HG03095 (cell line): ENCODE measurements around the gene CIAO2A.
"Not testable (repeated sequence)": the region's sequence is repeated elsewhere in the genome, so short reads cannot be mapped to it uniquely, and the experiment has no call there.

ENCODE experiments used
- ATAC-seq: cut with Tn5 transposase; IDR thresholded peaks from one replicate; pipeline ENCODE4 v1.9.1; 2021; ENCODE audit warnings: moderate library complexity; ENCODE audit not compliant: unreplicated experiment

Gene CIAO2A

DNA sequence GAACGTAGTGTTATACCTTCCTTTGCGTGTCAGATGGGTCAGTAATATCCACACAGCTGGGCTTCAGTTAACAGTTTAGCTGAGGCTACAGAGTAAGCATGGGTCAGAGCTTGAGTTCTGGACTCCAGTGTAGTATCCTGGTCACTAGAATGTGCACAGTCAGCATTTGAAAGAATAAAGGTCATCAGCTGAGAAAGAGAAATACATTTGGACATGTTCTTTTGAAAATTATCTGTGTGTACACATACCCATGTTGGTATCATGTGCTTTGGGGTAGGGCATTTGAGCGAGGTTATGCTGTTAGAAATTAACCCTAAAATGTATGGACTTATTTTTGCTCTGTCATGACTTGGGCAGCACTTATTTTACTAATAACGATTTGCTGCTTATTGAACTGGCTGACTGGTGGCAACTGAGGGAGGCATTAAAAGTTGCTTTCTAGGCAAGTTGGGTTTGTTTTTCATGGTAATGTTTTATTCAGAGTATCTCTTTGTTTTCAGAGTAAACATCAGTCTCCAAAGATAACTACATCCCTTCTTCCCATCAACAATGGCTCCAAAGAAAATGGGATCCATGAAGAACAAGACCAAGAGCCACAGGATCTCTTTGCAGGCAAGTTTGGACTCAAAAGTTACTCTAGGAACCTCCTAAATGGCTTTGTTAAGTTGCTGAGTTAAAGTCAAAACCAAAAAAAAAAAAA is 18.6 kb upstream of the CIAO2A start:
- no peak for ATAC-seq

GRCh38 chr15:64111679-64112050 is 18.0 kb upstream of the CIAO2A start:
- no peak for ATAC-seq

GRCh38 chr15:64110950-64111678 is 17.5 kb upstream of the CIAO2A start:
- ATAC-seq = no peak

- ATAC-seq = not testable (repeated sequence)
Observed at GRCh38 chr15:64110108-64110701, 16.6 kb upstream of the CIAO2A start.

DNA sequence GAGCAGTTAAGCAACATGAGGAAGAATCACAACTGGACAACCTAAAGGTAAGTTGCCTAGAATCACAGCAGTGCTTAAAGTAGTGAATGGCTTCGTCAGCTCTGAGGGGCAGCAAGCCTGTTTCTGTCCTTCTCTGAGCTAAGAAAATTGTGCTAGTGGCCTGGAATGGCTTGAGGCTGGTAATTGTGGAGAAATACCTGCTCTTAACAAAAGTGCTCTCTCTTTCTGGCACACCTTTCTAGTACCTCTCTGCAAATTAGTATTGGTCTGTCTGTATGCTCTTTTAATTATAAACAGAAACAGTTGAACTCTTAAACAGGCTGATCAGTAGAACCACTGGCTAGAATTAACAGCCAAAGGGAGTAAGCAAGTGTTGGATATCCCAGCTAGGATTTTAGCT is 13.7 kb upstream of the CIAO2A start:
- no peak for ATAC-seq

DNA sequence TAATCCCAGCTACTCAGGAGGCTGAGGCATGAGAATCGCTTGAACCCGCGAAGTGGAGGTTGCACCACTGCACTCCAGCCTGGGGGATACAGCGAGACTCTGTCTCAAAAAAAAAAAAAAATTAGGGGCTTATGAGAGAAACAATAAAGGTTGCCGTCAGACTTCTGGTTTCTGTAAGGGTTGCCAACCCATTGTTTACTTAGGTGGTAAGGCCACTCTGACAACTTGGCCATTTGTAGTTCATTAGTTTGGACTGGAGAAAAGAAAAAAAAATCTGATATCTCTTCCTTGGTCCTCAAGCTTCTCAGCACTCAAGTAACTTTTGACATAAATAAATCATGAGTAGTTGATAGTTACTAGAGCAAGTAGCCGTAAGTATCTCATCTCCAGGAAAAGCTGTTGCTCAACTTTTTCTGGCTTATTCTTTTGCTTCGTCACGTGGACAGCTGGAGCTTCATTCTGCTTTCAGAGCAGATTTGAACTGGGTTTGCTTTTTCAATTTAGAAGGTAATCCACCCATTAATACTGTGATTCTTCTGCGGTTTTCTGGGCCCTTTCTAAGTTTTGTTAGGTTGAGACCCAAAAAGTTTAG is 11.6 kb upstream of the CIAO2A start:
- ATAC-seq = no peak

GRCh38 chr15:64102497-64102896 is 8.9 kb upstream of the CIAO2A start:
- ATAC-seq = no peak

DNA sequence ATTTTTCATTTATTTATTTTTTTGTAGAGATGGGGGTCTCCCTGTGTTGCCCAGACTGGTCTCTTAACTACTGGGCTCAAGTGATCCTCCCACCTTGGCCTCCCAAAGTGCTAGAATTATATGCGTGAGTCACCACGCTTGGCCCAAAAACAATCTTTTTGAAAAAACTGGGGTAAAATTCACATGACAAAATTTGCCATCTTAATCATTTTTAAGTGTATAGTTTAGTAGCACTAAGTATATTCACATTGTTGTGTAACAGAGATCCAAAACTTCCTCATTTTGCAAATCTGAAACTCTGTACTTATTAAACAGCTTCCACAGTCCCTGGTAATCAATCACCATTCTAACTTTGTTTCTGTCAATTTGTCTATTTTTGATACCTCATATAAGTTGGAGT is 7.3 kb upstream of the CIAO2A start:
- ATAC-seq = no peak

DNA sequence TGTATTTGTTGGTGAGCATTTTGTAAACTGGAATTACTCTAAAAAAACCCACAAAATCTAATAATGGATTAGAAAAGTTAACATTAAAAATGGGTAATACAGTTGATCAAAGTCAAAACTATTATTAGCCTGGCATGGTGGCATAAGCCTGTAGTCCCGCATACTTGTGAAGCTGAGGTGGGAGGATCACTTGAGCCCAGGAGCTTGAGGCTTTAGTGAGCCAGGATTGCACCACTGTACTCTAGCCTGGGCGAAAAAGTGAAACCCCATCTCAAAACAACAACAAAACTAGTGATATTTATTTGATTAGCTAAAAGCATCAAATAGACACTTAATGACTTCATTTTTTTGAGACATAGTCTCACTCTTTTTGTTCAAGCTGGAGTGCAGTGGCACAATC is 5.7 kb upstream of the CIAO2A start:
- ATAC-seq = no peak

DNA sequence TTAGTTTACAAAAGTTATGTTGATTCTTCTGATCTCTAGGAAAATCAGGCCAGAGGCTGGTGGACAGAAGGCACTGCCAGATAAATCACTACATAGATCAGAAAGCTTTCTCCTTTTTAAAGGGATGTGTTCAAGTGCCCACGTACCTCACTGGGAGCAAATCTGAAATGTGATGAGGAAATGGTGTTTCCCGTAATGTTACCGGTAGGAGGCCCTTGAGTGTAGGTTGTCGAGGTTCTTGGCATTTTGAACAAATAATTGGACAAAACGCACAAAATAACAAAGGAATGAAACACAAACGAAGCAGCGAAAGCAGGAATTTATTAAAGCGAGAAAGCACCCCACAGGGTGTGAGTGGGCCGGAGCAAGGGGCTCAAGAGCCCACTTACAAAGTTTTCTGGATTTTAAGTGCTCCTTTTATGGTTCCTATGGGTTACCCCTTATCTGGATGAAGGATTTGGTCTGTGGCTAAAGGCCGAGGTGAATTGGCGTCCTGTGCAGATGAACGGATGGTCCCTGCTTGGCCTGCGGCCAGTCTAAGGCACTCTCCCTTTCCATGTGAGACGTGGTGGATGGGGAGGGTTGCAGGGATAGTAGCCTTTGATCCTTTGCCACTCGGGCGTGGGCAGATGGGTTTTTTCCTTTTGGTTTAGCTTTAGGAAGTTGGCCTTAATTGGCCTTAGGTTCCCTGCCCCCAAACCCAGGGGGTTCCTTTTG is 3.2 kb upstream of the CIAO2A start:
- ATAC-seq = no peak

GRCh38 chr15:64095795-64096667 is 2.4 kb upstream of the CIAO2A start, which contains the start of gene SNX1:
TSS of gene SNX1 (plus strand) at chr15:64095982. CDS start at chr15:64096014, 32 bp downstream.
- ATAC-seq = no peak

- ATAC-seq = no peak
Observed at GRCh38 chr15:64095431-64095794, 1.8 kb upstream of the CIAO2A start.

DNA sequence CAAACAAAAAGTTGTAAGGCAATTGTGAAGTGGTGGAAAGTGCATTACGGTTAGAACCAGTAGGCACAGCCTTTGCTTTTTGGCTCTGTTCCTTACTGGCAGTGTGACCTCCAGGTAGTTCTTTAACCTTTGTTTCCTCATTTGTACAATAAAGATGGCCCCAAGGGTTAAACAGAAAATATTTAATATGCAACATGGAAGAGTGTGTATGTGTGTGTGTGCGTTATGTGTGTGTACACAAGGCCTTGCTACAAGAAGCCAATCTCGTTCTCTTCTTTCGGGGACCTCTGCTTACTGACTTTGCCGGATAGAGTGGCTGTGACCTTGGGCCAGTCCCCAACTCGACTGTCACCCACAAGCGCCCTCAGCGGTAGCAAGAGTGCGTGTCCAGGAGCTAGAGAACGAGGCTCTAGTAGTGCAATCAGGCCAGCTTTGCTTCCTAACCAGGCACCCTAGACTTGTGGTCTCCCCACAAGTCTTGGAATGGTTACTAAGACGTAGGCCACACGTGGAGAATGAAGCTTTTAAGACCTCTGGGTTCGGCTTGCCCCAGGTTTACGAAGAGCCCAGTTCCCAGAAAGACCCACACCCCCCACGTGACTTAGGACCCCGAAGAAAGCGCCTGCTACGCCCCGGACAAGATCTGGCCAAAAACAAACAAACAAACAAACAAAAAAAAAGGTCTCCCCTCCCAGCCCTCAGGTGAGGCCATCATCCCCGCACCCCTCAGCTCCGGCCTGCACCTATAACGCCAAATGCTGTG is 593 bp downstream of the CIAO2A start:
- ATAC-seq = peak; percentile 29

DNA sequence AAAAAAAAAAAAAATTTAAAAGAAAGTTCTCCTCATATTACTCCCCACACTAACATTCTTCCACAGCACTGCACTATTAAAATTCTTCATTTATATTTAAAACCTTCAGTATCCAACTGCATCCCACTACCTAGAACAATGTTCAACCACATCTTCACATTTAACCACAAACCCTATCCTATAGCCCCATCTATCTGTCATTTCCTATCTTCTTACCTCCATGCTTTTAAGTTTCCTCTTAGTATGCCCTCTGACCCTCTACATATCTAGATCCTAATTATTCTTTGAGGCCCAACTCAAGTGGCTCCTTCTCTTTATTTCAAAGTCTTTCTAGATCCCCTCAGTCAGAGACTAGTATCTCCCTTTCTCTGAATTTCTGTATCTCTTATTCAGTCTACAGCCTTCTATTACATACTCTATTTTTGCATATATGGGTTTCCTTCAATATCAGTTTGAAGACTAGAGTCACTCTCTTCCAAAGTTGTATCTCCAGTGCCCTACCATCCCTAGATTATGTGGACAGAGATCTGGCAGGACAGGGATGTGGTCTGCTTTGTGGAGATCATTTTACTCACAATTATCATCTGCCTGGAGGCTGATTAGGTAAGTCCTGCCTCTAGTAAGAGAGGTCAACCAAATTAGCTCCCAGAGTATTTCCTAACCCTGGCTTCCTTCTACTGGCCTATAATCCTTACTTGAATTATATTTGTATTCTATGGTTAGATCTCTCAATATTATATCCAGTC is 1.4 kb downstream of the CIAO2A start:
- no peak for ATAC-seq

DNA sequence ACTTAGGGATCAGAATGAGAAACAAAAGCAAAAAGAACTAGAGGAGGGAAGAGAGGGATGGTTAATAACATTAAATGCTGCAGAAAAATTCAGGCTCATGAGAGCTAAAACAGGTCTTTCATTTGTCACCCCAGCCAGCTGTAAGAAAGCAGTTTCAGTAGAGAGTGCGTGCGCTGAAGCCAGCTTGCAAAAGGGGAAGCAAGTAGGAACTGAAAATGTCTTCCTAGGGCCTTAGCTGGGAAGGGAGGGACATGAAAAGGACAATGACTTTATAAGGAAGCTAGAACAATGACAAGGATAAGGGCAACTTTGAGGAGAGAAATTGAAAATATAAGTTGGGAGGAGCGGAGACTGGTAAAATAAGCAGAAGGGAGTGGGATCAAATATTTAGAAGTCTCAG is 3.1 kb downstream of the CIAO2A start:
- no peak for ATAC-seq

DNA sequence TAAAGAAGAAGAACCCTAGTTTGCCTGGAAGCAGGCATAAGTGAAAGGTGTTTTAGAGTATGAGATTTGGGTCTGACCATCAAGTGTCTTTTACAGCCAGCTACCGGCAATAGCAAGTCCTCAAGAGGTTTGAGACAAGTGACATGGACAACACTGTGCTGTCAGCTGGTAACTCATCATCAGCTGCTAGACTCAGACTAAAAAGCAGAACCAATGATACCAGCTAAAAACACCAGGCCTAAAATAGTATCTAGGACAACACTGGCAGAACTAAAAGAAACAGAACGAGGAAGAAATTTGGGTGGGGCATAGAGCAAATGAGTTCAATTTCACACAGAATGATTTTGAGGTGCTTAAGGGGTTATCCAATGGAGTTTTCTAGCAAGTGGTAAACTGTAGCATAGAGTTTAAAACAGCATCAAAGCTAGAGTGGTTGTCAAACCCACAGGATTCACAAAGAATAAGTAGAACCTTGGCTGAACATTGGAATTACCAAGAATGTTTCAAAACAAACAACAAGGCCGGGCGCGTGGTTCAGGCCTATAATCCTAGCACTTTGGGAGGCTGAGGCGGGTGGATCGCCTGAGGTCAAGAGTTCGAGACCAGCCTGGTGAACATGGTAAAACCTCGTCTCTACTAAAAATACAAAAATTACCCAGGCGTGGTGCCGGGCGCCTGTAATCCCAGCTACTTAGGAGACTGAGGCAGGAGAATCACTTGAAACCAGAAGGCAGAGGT is 3.9 kb downstream of the CIAO2A start:
- no peak for ATAC-seq

- ATAC-seq = no peak
Observed at GRCh38 chr15:64082757-64083156, 10.9 kb downstream of the CIAO2A start.

DNA sequence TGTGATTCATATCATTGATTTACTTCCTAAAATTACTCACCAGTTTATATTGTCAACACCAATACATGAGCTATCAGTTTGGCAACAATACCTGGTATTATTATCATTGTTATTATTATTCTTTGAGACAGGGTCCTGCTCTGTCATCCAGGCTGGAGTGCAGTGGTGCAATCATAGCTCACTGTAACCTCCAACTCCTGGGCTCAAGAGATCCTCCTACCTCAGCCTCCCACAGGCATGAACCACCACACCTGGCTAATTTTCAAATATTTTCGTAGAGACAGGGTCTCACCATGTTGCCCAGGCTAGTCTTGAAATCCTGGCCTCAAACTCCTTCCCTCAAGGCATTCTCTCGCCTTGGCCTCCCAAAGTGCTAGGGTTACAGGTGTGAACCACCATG is 20.1 kb downstream of the CIAO2A start:
- ATAC-seq = not testable (repeated sequence)
